ENCODE data around the gene CACNA1H. TPM values are rescaled to one million over a fixed set of nuclear protein-coding genes. Genes with fewer than 3 reads are reported as not detected.

The CACNA1H gene
- total RNA-seq, 1 donor from 2014 or later, result 73.2 TPM

- no peaks in the 10 kb centered on the region for H3K36me3 Mint-ChIP-seq (ENCODE audit: low read depth)
- no peaks in the 10 kb centered on the region for H3K9me3 Mint-ChIP-seq (ENCODE audit: low read depth)
- no peak overlapping the region for H3K27ac Mint-ChIP-seq (ENCODE audit: unreplicated experiment)
- no peak for DNase-seq (ENCODE audit: low spot score)
- TF ChIP-seq, protein P1, sequence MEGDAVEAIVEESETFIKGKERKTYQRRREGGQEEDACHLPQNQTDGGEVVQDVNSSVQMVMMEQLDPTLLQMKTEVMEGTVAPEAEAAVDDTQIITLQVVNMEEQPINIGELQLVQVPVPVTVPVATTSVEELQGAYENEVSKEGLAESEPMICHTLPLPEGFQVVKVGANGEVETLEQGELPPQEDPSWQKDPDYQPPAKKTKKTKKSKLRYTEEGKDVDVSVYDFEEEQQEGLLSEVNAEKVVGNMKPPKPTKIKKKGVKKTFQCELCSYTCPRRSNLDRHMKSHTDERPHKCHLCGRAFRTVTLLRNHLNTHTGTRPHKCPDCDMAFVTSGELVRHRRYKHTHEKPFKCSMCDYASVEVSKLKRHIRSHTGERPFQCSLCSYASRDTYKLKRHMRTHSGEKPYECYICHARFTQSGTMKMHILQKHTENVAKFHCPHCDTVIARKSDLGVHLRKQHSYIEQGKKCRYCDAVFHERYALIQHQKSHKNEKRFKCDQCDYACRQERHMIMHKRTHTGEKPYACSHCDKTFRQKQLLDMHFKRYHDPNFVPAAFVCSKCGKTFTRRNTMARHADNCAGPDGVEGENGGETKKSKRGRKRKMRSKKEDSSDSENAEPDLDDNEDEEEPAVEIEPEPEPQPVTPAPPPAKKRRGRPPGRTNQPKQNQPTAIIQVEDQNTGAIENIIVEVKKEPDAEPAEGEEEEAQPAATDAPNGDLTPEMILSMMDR (IDR thresholded peaks at IDR 0.05), result no peak
- H3K27me3 Mint-ChIP-seq (ENCODE audit: low read depth), result peaks cover 18% of the 10 kb centered on the region
- peaks cover 3% of the 10 kb centered on the region for H3K4me1 Mint-ChIP-seq (ENCODE audit: low read depth)
- H3K4me3 Mint-ChIP-seq (ENCODE audit: unreplicated experiment), result no peak overlapping the region
Observed at GRCh38 chr16:1259760-1260068, 106.8 kb downstream of the CACNA1H start.

DNA sequence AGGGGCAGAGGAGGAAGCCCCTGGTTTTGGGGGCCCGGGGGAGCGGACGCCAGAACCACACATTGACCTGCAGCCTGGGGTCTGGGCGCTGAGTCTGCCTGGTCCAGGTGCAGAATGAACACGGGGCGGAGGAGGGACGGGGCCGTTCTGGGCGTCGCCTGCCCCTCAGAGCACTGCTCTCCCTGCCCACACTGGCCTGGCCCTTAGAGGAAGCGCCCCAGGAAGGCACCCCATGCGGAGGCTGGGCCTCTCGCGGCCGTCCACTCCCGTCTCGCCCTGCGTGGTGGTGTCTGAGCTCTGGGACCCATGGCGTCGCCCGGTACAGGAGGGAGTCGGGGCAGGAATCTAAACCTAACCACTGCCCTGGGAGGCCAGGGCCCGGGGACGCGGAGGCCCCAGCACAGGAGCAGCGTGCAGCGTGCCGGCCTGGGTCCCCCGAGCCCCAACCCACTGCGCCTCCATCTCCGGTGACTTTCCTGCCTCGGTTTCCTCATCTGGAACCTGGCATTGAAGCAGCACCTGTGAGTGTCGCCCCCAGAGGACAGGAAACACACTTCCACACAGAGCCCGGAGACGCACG lies 107.3 kb downstream of the CACNA1H start:
- H3K4me1 Mint-ChIP-seq (ENCODE audit: low read depth), result peaks cover 3% of the 10 kb centered on the region
- no peaks in the 10 kb centered on the region for H3K36me3 Mint-ChIP-seq (ENCODE audit: low read depth)
- no peaks in the 10 kb centered on the region for H3K9me3 Mint-ChIP-seq (ENCODE audit: low read depth)
- TF ChIP-seq, protein P1 (IDR thresholded peaks at IDR 0.05), result no peak
- H3K27ac Mint-ChIP-seq (ENCODE audit: unreplicated experiment), result no peak overlapping the region
- H3K27me3 Mint-ChIP-seq (ENCODE audit: low read depth), result peaks cover 18% of the 10 kb centered on the region
- H3K4me3 Mint-ChIP-seq (ENCODE audit: unreplicated experiment), result no peak overlapping the region
- no peak for DNase-seq (ENCODE audit: low spot score)

GRCh38 chr16:1261131-1261892 lies 108.4 kb downstream of the CACNA1H start:
- H3K27me3 Mint-ChIP-seq (ENCODE audit: low read depth), result peaks cover 20% of the 10 kb centered on the region
- H3K4me1 Mint-ChIP-seq (ENCODE audit: low read depth), result peaks cover 3% of the 10 kb centered on the region
- H3K4me3 Mint-ChIP-seq (ENCODE audit: unreplicated experiment), result no peak overlapping the region
- peaks cover 1% of the 10 kb centered on the region for H3K9me3 Mint-ChIP-seq (ENCODE audit: low read depth)
- H3K36me3 Mint-ChIP-seq (ENCODE audit: low read depth), result no peaks in the 10 kb centered on the region
- TF ChIP-seq, protein P1 (IDR thresholded peaks at IDR 0.05), result no peak
- peak; percentile 79 for DNase-seq (ENCODE audit: low spot score)
- H3K27ac Mint-ChIP-seq (ENCODE audit: unreplicated experiment), result no peak overlapping the region

DNA sequence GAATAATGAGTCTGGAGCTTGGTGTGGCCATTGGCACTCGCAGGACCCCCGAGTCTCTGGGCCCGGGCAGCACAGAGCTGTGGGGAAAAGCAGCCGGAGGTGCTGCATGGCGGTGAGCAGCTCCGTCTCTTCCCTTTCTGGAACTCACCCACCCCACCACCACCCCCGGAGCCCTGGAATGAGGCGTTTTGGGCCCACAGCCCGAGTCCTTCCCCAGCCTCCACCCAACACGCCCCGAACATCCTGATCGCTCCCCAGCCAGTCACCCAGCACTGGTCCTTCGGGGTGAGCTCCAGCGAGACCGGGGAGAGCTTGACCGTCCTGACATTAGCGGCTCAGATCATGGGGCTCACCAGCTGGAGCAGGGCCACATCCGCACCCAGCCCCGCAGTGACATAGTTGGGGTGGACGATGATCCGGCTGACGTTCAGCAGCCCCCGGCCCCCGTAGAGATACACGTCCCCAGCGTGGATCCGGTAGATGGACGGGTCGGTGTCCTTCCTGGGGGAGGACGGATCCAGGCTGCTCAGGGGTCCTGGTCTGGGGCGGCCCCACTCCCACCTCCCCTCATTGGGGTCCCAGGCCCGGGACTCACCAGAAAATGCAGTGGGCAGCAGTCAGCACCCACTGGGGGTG lies 109.4 kb downstream of the CACNA1H start:
- Mint-ChIP-seq H3K9me3 (ENCODE audit: low read depth) (peaks cover 3% of the 10 kb centered on the region), H3K27me3 (ENCODE audit: low read depth) (peaks cover 23% of the 10 kb centered on the region), H3K36me3 (ENCODE audit: low read depth) (no peaks in the 10 kb centered on the region), H3K4me1 (ENCODE audit: low read depth) (peaks cover 3% of the 10 kb centered on the region), H3K4me3 (ENCODE audit: unreplicated experiment) (no peak overlapping the region), H3K27ac (ENCODE audit: unreplicated experiment) (no peak overlapping the region)
- peak; percentile 74 for DNase-seq (ENCODE audit: low spot score)
- TF ChIP-seq, protein P1 (IDR thresholded peaks at IDR 0.05), result no peak

GRCh38 chr16:1262846-1263221 lies 109.9 kb downstream of the CACNA1H start:
- H3K4me1 Mint-ChIP-seq (ENCODE audit: low read depth), result peaks cover 3% of the 10 kb centered on the region
- peak; percentile 74 for DNase-seq (ENCODE audit: low spot score)
- H3K4me3 Mint-ChIP-seq (ENCODE audit: unreplicated experiment), result no peak overlapping the region
- no peaks in the 10 kb centered on the region for H3K36me3 Mint-ChIP-seq (ENCODE audit: low read depth)
- no peak overlapping the region for H3K27ac Mint-ChIP-seq (ENCODE audit: unreplicated experiment)
- TF ChIP-seq, protein P1 (IDR thresholded peaks at IDR 0.05), result no peak
- peaks cover 3% of the 10 kb centered on the region for H3K9me3 Mint-ChIP-seq (ENCODE audit: low read depth)
- H3K27me3 Mint-ChIP-seq (ENCODE audit: low read depth), result peaks cover 23% of the 10 kb centered on the region

Data from chondrocyte (in vitro differentiated cells).